GM13976 (cell line): ENCODE measurements around the gene FBP1.

Source experiments
- DNase-seq: peaks from one replicate; pipeline ENCODE4 v3.0.0; 2012; ENCODE audit warnings: low spot score
- in situ Hi-C: fragments of 300-500 bp; cut with MboI; formaldehyde crosslinking; loops from one replicate; pipeline ENCODE4 v1.12.0; 2022; ENCODE audit warnings: low sequenced_read_pairs, mixed read lengths, inconsistent platforms; ENCODE audit not compliant: unreplicated experiment
- TF ChIP-seq, protein P1 (sequence below): IDR thresholded peaks from 2 replicates; pipeline ENCODE4 v1.5.1; 2012; ENCODE audit warnings: borderline replicate concordance, mild to moderate bottlenecking; ENCODE audit not compliant: insufficient read depth; ENCODE audit errors: extremely low read depth, missing control alignments, control extremely low read depth

Gene FBP1

DNA sequence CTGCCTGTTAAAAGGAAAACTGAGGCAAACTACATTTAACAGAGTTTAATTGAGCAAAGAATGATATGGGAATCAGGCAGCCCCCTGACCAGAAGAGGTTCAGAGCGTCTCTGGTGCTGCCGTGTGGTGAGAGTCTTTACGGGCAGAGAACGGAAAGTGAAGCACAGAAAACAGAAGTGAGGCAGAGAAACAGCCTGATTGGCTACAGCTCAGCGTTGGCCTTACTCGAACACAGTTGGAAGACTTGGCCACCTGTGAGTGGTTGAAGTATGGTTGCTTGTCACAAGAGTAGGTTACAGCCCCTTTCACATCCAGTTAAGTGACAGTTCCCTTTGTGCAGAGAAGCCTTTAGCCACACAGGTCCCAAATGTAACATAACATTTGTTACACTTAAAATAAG lies 16.9 kb upstream of the FBP1 start:
- peak; percentile 76 for DNase-seq
- TF ChIP-seq, protein P1, sequence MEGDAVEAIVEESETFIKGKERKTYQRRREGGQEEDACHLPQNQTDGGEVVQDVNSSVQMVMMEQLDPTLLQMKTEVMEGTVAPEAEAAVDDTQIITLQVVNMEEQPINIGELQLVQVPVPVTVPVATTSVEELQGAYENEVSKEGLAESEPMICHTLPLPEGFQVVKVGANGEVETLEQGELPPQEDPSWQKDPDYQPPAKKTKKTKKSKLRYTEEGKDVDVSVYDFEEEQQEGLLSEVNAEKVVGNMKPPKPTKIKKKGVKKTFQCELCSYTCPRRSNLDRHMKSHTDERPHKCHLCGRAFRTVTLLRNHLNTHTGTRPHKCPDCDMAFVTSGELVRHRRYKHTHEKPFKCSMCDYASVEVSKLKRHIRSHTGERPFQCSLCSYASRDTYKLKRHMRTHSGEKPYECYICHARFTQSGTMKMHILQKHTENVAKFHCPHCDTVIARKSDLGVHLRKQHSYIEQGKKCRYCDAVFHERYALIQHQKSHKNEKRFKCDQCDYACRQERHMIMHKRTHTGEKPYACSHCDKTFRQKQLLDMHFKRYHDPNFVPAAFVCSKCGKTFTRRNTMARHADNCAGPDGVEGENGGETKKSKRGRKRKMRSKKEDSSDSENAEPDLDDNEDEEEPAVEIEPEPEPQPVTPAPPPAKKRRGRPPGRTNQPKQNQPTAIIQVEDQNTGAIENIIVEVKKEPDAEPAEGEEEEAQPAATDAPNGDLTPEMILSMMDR = no peak
- in situ Hi-C loops = no loop called here

DNA sequence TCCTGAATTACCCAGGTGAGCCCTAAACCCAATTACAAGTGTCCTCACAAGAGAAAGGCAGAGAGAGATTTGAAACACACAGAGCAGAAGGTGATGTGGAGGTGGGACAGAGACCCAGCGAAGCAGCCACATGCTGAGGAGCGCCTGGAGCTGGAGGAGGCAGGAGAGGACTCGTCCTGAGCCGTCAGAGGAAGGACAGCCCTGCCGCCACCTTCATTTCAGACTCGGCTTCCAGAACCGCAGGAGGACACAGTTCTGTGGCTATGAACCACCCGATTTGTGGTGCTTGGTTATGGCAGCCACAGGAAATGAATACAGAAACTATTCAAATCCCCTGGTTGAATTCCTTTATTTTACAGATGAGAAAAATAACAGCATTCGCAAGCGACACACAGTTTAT lies 16.4 kb upstream of the FBP1 start:
- TF ChIP-seq, protein P1 = no peak
- no peak for DNase-seq
- in situ Hi-C loops = no loop called here

DNA sequence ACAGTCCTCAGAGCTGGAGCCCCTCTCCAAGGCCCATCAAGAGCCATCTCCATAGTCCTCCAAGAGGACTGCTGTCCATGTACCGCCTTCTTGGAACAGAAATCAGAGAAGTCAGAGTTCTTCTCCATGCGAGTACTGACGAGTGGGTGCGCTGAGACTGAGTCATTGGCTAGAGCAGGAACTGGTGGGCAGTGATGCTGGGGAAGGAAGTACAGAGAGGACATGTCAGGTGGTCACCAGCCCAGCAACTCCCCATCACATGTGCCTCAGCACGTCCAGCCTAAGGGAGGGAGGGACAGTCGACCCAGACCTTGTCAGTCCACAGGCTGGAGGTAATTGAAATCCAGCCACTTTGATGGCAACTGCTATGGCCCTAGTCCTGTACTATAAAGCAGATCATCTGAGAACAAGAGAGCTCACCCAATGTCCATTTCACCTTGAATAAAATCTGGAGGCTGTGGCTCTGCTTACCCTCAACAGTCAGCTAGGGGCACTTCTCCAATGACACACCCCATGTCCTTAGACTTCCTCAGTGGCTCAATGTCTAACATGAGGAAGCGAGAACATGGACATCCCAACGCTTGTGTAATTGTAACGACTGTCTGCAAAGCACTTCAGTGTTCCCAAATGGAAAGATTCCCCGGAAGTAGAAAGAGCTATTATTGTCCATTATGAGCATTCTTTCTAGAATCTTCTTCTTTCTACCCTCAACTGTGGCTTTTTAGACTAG lies 15.0 kb upstream of the FBP1 start:
- TF ChIP-seq, protein P1 = no peak
- DNase-seq = no peak
- in situ Hi-C loops = no loop called here

DNA sequence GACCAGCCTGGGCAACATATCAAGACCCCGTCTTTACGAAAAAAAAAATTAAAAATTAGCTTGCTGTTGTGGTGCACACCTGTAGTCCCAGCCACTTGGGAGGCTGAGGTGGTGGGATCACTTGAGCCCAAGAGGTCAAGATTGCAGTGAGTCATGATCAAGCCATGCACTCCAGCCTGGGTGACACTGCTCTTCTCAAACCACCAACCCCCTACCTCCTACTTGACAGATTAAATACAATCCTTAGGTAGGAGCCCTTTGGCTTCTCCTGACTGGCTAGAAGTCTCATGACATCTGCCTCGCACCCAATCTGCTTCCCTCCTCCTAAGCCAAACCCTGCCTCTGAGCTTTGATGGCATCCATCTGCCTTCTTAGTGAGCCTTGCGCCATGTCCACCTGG lies 11.6 kb upstream of the FBP1 start:
- DNase-seq = no peak
- in situ Hi-C loops = no loop called here
- TF ChIP-seq, protein P1 = no peak

DNA sequence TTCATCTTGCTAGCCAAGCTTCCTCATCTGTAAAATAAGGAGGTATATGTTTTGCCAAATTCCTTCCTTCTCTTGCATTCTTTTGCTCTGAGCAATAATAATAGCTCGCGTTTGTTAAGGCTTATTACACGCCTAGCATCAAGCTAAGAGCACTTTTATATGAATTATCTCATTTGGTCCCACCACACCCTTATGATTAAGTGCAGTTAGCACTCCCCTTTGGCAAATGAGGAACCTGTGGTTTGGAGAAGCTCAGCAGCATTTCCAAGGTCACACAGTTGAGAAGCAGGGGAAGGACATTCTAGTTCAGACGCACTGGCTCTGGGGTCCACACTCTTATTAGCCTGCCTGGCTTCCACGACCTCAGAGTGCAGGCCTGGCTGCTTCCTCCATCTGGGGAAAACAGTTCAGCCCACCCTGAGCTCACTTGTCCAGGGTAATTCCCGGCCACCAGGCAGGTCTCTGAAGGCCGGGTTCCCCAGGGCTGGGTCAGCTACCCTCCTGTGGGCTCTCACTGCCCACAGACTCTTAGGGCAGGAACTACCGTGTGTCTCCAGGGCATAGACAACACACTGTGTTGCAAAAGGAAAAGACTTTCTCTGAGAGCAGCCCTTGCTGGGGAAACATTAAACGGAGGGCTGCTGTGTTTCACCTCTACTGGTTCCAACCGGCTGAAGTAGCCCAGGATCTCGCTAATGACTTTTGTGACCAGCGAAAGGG lies 9.9 kb upstream of the FBP1 start:
- no peak for DNase-seq
- TF ChIP-seq, protein P1 = no peak
- in situ Hi-C loops = no loop called here

DNA sequence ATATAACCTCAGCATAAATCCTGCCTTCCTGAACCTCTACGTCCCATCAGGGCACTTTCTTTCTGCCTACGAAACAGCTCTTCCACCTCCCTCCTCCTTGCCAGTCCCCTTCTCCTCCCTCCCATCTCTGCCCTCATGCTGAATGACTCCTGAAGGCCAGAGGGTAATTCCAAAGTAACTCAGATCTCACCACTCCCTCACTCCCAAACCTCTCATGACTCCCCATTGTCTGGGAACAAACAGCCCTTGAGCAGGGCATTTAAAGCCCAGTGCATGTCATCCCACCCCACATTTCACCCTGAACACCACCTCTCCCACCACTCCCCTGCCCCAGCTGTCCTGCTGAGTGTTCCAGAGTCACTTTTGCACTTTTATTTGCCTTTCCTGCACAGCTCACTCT lies 8.9 kb upstream of the FBP1 start:
- in situ Hi-C loops = no loop called here
- no peak for DNase-seq
- TF ChIP-seq, protein P1 = no peak
